ENCODE results near the gene OR5AN1. TPM values are rescaled to one million over a fixed set of nuclear protein-coding genes. Genes with fewer than 3 reads are reported as not detected.
"Not testable (repeated sequence)": the region's sequence is repeated elsewhere in the genome, so short reads cannot be mapped to it uniquely, and the experiment has no call there.

The OR5AN1 gene, protein sequence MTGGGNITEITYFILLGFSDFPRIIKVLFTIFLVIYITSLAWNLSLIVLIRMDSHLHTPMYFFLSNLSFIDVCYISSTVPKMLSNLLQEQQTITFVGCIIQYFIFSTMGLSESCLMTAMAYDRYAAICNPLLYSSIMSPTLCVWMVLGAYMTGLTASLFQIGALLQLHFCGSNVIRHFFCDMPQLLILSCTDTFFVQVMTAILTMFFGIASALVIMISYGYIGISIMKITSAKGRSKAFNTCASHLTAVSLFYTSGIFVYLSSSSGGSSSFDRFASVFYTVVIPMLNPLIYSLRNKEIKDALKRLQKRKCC
- total RNA-seq = not detected

DNA sequence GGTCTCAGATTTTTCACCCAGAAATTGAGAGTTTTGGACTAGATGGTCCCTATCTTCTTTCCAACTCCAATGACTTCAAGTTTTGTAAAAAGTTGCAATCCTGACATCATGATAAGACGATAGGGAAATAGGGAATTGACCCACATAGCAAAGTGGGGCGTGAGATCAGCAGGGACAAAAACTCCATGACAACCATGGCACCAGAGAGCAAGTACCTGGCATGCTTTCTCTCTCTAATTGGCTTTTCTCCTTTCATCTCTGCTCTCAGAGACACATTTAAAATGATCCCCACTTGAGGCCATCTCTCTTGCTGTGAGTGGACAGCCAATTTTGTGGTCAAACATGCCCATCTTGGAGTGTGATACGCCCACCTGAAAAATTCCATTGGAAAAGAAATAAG lies at the start of gene OR5AN1:
TSS of gene OR5AN1 (plus strand) at position 301 of the 400 bp plus-strand sequence. CDS start 5,564 bp downstream, outside the sequence.
- Histone ChIP-seq H3K36me3 (no peaks in the 10 kb centered on the region), H3K4me3 (no peak within 1 kb of the TSS), H3K27me3 (no peaks in the 10 kb centered on the region), H3K9me3 (no peaks in the 10 kb centered on the region), H3K4me1 (no peaks in the 10 kb centered on the region), H3K27ac (no peak within 1 kb of the TSS)
- no peak for DNase-seq
- no peak for ATAC-seq
- intact Hi-C loops (cut with DNase I; ENCODE audit: low total_unique reads) (no loop called here), in situ Hi-C loops (cut with MboI; ENCODE audit: low sequenced_read_pairs in 4 of 4) (no loop called here)
- TF ChIP-seq CTCF (IDR thresholded peaks at IDR 0.05 in 4 of 5, conservative IDR thresholded peaks at IDR 0.05 in 1 of 5) (no peak), POLR2A (IDR thresholded peaks at IDR 0.05) (no peak)

- Histone ChIP-seq H3K27ac (no peak overlapping the region), H3K9me3 (no peaks in the 10 kb centered on the region), H3K27me3 (no peaks in the 10 kb centered on the region), H3K36me3 (no peaks in the 10 kb centered on the region), H3K4me3 (no peak overlapping the region), H3K4me1 (no peaks in the 10 kb centered on the region)
- ATAC-seq = no peak
- no peak for DNase-seq
- intact Hi-C loops (cut with DNase I; ENCODE audit: low total_unique reads) = no loop called here
- TF ChIP-seq POLR2A (IDR thresholded peaks at IDR 0.05) = no peak
- no peak for TF ChIP-seq CTCF (IDR thresholded peaks at IDR 0.05 in 4 of 5, conservative IDR thresholded peaks at IDR 0.05 in 1 of 5)
- in situ Hi-C loops (cut with MboI; ENCODE audit: low sequenced_read_pairs in 4 of 4) = no loop called here
These were observed 23.7 kb upstream of the OR5AN1 start for GRCh38 chr11:59335001-59335400.

DNA sequence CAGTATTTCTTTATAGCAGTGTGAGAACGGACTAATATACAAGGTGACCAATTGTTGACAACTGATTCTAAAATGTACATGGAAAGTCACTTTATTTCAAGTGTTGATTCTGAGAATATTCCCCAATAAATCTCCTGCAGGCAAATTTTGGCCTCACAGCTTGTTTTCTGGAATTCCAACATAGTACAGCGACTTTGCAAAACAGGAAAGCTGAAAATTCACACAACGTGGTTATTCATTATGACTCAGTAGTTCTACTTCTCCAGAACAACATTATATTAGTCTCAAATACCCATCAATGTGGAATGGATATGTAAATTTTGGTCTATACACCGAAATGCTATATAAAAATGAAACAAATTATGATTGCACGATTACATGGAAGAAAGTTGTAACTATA lies 22.5 kb upstream of the OR5AN1 start:
- TF ChIP-seq POLR2A (IDR thresholded peaks at IDR 0.05) (no peak), CTCF (IDR thresholded peaks at IDR 0.05 in 4 of 5, conservative IDR thresholded peaks at IDR 0.05 in 1 of 5) (no peak)
- no peaks in the 10 kb centered on the region for H3K36me3 ChIP-seq
- no peak for ATAC-seq
- no peak overlapping the region for H3K4me3 ChIP-seq
- DNase-seq = no peak
- no peaks in the 10 kb centered on the region for H3K9me3 ChIP-seq
- intact Hi-C loops (cut with DNase I; ENCODE audit: low total_unique reads) = no loop called here
- H3K4me1 ChIP-seq = no peaks in the 10 kb centered on the region
- in situ Hi-C loops (cut with MboI; ENCODE audit: low sequenced_read_pairs in 4 of 4) = no loop called here
- no peaks in the 10 kb centered on the region for H3K27me3 ChIP-seq
- H3K27ac ChIP-seq = no peak overlapping the region

DNA sequence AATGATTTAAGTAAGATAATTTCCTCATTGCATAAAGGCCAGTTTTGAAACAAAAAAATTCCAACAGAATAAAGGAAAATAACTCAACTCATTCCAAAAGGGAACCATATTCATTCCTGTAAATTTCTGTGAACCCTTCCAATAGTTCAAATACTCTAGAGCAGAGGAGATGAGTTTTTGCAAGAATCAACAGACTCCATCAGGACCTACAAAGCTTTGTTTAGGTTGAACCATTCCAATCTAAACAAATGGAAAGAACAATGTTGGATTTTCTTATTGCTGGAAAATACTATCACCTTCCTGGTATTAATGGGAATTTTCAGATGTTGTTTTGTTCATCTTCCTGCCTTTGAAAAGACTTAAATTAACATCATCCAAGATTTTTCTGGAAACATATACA lies 21.8 kb upstream of the OR5AN1 start:
- in situ Hi-C loops (cut with MboI; ENCODE audit: low sequenced_read_pairs in 4 of 4) (no loop called here), intact Hi-C loops (cut with DNase I; ENCODE audit: low total_unique reads) (no loop called here)
- Histone ChIP-seq H3K9me3 (no peaks in the 10 kb centered on the region), H3K27ac (no peak overlapping the region), H3K27me3 (no peaks in the 10 kb centered on the region), H3K4me3 (no peak overlapping the region), H3K36me3 (no peaks in the 10 kb centered on the region), H3K4me1 (no peaks in the 10 kb centered on the region)
- TF ChIP-seq CTCF (IDR thresholded peaks at IDR 0.05 in 4 of 5, conservative IDR thresholded peaks at IDR 0.05 in 1 of 5) = no peak
- no peak for TF ChIP-seq POLR2A (IDR thresholded peaks at IDR 0.05)
- DNase-seq (no peak), ATAC-seq (no peak)

GRCh38 chr11:59349657-59350056 lies 9.0 kb upstream of the OR5AN1 start:
- not testable (repeated sequence) for H3K9me3 ChIP-seq

More at GRCh38 chr11:59349657-59350056, 9.0 kb upstream of the OR5AN1 start:
- intact Hi-C loops (cut with DNase I; ENCODE audit: low total_unique reads); H3K27me3 ChIP-seq; ATAC-seq; H3K4me1 ChIP-seq; H3K36me3 ChIP-seq; H3K4me3 ChIP-seq; DNase-seq; in situ Hi-C loops (cut with MboI; ENCODE audit: low sequenced_read_pairs in 4 of 4); H3K27ac ChIP-seq: not testable (repeated sequence)
